IPS-18c (cell line): ENCODE results near the gene ANXA7.
"Not testable (repeated sequence)": the region's sequence is repeated elsewhere in the genome, so short reads cannot be mapped to it uniquely, and the experiment has no call there.

Source experiments
- H3K4me3 ChIP-seq: 2 replicates; pipeline ENCODE4 v1.7.0; 2013; ENCODE audit warnings: low read depth, mild to moderate bottlenecking, low read length, moderate library complexity; ENCODE audit not compliant: insufficient read depth
- H3K9me3 ChIP-seq: one replicate; pipeline ENCODE4 v1.6.1; 2013; ENCODE audit warnings: mild to moderate bottlenecking, low read length, moderate library complexity; ENCODE audit not compliant: control insufficient read depth, insufficient read depth

Gene ANXA7

GRCh38 chr10:73366381-73367298 lies 47.2 kb downstream of the ANXA7 start:
- no peaks in the 10 kb centered on the region for H3K9me3 ChIP-seq
- no peak overlapping the region for H3K4me3 ChIP-seq

- Histone ChIP-seq H3K9me3 (no peaks in the 10 kb centered on the region), H3K4me3 (no peak overlapping the region)
These were observed 48.9 kb downstream of the ANXA7 start for GRCh38 chr10:73364964-73365363.

GRCh38 chr10:73359492-73359891 lies 54.4 kb downstream of the ANXA7 start:
- Histone ChIP-seq H3K4me3 (no peak overlapping the region), H3K9me3 (no peaks in the 10 kb centered on the region)

- Histone ChIP-seq H3K4me3 (peak within 1 kb of the TSS; percentile 82), H3K9me3 (no peaks in the 10 kb centered on the region)
These were observed 55.3 kb downstream of the ANXA7 start, which contains the start of gene CFAP70 for GRCh38 chr10:73358331-73359279. Gene CFAP70, minus strand, starts transcription at chr10:73358864. Its CDS starts 4,068 bp downstream, at chr10:73354796.

GRCh38 chr10:73357821-73358220 lies 56.0 kb downstream of the ANXA7 start:
- H3K9me3 ChIP-seq, result no peaks in the 10 kb centered on the region
- H3K4me3 ChIP-seq, result peak overlapping the region; percentile 82

GRCh38 chr10:73357166-73357565 lies 56.7 kb downstream of the ANXA7 start:
- Histone ChIP-seq H3K4me3 (no peak overlapping the region), H3K9me3 (no peaks in the 10 kb centered on the region)

- Histone ChIP-seq H3K4me3 (no peak overlapping the region), H3K9me3 (no peaks in the 10 kb centered on the region)
These were observed 69.6 kb downstream of the ANXA7 start for GRCh38 chr10:73344269-73344668.

GRCh38 chr10:73340121-73340520 lies 73.7 kb downstream of the ANXA7 start:
- no peak overlapping the region for H3K4me3 ChIP-seq
- H3K9me3 ChIP-seq, result no peaks in the 10 kb centered on the region

GRCh38 chr10:73339436-73339835 lies 74.4 kb downstream of the ANXA7 start:
- Histone ChIP-seq H3K9me3 (no peaks in the 10 kb centered on the region), H3K4me3 (no peak overlapping the region)

GRCh38 chr10:73338801-73339368 lies 75.0 kb downstream of the ANXA7 start:
- Histone ChIP-seq H3K9me3 (no peaks in the 10 kb centered on the region), H3K4me3 (no peak overlapping the region)

- Histone ChIP-seq H3K4me3 (no peak overlapping the region), H3K9me3 (no peaks in the 10 kb centered on the region)
These were observed 80.7 kb downstream of the ANXA7 start for GRCh38 chr10:73333202-73333601.

GRCh38 chr10:73332379-73332778 lies 81.5 kb downstream of the ANXA7 start:
- Histone ChIP-seq H3K9me3 (no peaks in the 10 kb centered on the region), H3K4me3 (no peak overlapping the region)

- H3K9me3 ChIP-seq, H3K4me3 ChIP-seq: not testable (repeated sequence)
These were observed 85.3 kb downstream of the ANXA7 start for GRCh38 chr10:73328523-73328922.

GRCh38 chr10:73325290-73325689 lies 88.6 kb downstream of the ANXA7 start:
- H3K4me3 ChIP-seq, H3K9me3 ChIP-seq: not testable (repeated sequence)
